ENCODE results near the gene NPTN.

- TF ChIP-seq CTCF (IDR thresholded peaks at IDR 0.05), result no peak
- TF ChIP-seq POLR2A (IDR thresholded peaks at IDR 0.05), result no peak
Observed at GRCh38 chr15:73573572-73573971, 59.6 kb downstream of the NPTN start.

Data from vagina (tissue), 2 donors.